ES-I3 (cell line): Measurements from ENCODE around the gene HSFX3.
"Not testable (repeated sequence)": the region's sequence is repeated elsewhere in the genome, so short reads cannot be mapped to it uniquely, and the experiment has no call there.

Experiments used
- H3K36me3 ChIP-seq: 2 replicates; pipeline ENCODE4 v1.6.1; 2013; ENCODE audit warnings: mild to moderate bottlenecking, low read length, control low read depth, moderate library complexity; ENCODE audit not compliant: insufficient read depth
- H3K4me1 ChIP-seq: 2 replicates; pipeline ENCODE4 v1.6.1; 2013; ENCODE audit warnings: mild to moderate bottlenecking, control low read depth, low read length; ENCODE audit not compliant: insufficient read depth
- H3K9ac ChIP-seq: 2 replicates; pipeline ENCODE4 v1.6.1; 2013; ENCODE audit warnings: low read depth, mild to moderate bottlenecking, low read length, moderate library complexity
- H3K9me3 ChIP-seq: 2 replicates; pipeline ENCODE4 v1.6.1; 2013; ENCODE audit warnings: mild to moderate bottlenecking, low read length, moderate library complexity; ENCODE audit not compliant: control insufficient read depth, insufficient read depth

HSFX3 gene

GRCh38 chrX:149549701-149550100, at the start of gene HSFX3:
HSFX3 (minus strand) TSS chrX:149549924; CDS start chrX:149549852, 72 bp downstream.
- H3K4me1 ChIP-seq, H3K9ac ChIP-seq, H3K9me3 ChIP-seq, H3K36me3 ChIP-seq: not testable (repeated sequence)

- not testable (repeated sequence) for H3K4me1 ChIP-seq, H3K9me3 ChIP-seq, H3K36me3 ChIP-seq, H3K9ac ChIP-seq
These were observed 48.9 kb upstream of the HSFX3 start for GRCh38 chrX:149598603-149599002.

- not testable (repeated sequence) for H3K36me3 ChIP-seq, H3K4me1 ChIP-seq, H3K9ac ChIP-seq, H3K9me3 ChIP-seq
These were observed 46.2 kb upstream of the HSFX3 start for GRCh38 chrX:149595943-149596342.

GRCh38 chrX:149595214-149595613, 45.5 kb upstream of the HSFX3 start, which contains the start of gene HSFX2:
HSFX2 (minus strand) TSS chrX:149595314; CDS start chrX:149594700, 614 bp downstream.
- not testable (repeated sequence) for H3K9ac ChIP-seq, H3K4me1 ChIP-seq, H3K36me3 ChIP-seq, H3K9me3 ChIP-seq

GRCh38 chrX:149590993-149591392, 41.3 kb upstream of the HSFX3 start:
- H3K36me3 ChIP-seq, H3K9me3 ChIP-seq, H3K9ac ChIP-seq, H3K4me1 ChIP-seq: not testable (repeated sequence)

GRCh38 chrX:149587359-149587758, 37.6 kb upstream of the HSFX3 start, which contains the start of gene MAGEA9B:
MAGEA9B (minus strand) TSS chrX:149587459; CDS start chrX:149583179, 4,280 bp downstream.
- H3K9ac ChIP-seq, H3K36me3 ChIP-seq, H3K9me3 ChIP-seq, H3K4me1 ChIP-seq: not testable (repeated sequence)

GRCh38 chrX:149585631-149586030, 35.9 kb upstream of the HSFX3 start:
- H3K36me3 ChIP-seq, H3K4me1 ChIP-seq, H3K9ac ChIP-seq, H3K9me3 ChIP-seq: not testable (repeated sequence)

- not testable (repeated sequence) for H3K36me3 ChIP-seq, H3K9me3 ChIP-seq, H3K9ac ChIP-seq, H3K4me1 ChIP-seq
These were observed 23.7 kb upstream of the HSFX3 start for GRCh38 chrX:149573456-149573855.

GRCh38 chrX:149572743-149573142, 23.0 kb upstream of the HSFX3 start:
- no peak overlapping the region for H3K9ac ChIP-seq
- no peaks in the 10 kb centered on the region for H3K36me3 ChIP-seq
- H3K4me1 ChIP-seq = no peaks in the 10 kb centered on the region
- no peaks in the 10 kb centered on the region for H3K9me3 ChIP-seq

GRCh38 chrX:149571770-149572169, 22.0 kb upstream of the HSFX3 start:
- Histone ChIP-seq H3K9ac (no peak overlapping the region), H3K4me1 (no peaks in the 10 kb centered on the region), H3K9me3 (no peaks in the 10 kb centered on the region), H3K36me3 (no peaks in the 10 kb centered on the region)

- Histone ChIP-seq H3K9ac (no peak overlapping the region), H3K9me3 (no peaks in the 10 kb centered on the region), H3K36me3 (no peaks in the 10 kb centered on the region), H3K4me1 (no peaks in the 10 kb centered on the region)
These were observed 20.9 kb upstream of the HSFX3 start for GRCh38 chrX:149570668-149571067.

- Histone ChIP-seq H3K9me3 (no peaks in the 10 kb centered on the region), H3K4me1 (no peaks in the 10 kb centered on the region), H3K9ac (no peak overlapping the region), H3K36me3 (no peaks in the 10 kb centered on the region)
These were observed 20.0 kb upstream of the HSFX3 start for GRCh38 chrX:149569770-149570169.

GRCh38 chrX:149568701-149569296, 19.1 kb upstream of the HSFX3 start:
- H3K36me3 ChIP-seq = no peaks in the 10 kb centered on the region
- H3K9ac ChIP-seq = no peak overlapping the region
- no peaks in the 10 kb centered on the region for H3K4me1 ChIP-seq
- H3K9me3 ChIP-seq = no peaks in the 10 kb centered on the region

- Histone ChIP-seq H3K9me3 (no peaks in the 10 kb centered on the region), H3K36me3 (no peaks in the 10 kb centered on the region), H3K4me1 (no peaks in the 10 kb centered on the region), H3K9ac (no peak overlapping the region)
These were observed 18.1 kb upstream of the HSFX3 start for GRCh38 chrX:149567621-149568417.

- Histone ChIP-seq H3K36me3 (no peaks in the 10 kb centered on the region), H3K4me1 (no peaks in the 10 kb centered on the region)
These were observed 13.6 kb upstream of the HSFX3 start for GRCh38 chrX:149563359-149563758.

More at GRCh38 chrX:149563359-149563758, 13.6 kb upstream of the HSFX3 start:
- Histone ChIP-seq H3K9me3 (no peaks in the 10 kb centered on the region), H3K9ac (no peak overlapping the region)
